ENCODE measurements around the gene NMB. TPM values are rescaled to one million over a fixed set of nuclear protein-coding genes. Genes with fewer than 3 reads are reported as not detected.
"Not testable (repeated sequence)": the region's sequence is repeated elsewhere in the genome, so short reads cannot be mapped to it uniquely, and the experiment has no call there.

Gene NMB
- total RNA-seq, 2 donors from 2014 or later = 6.3 to 8.8 TPM

GRCh38 chr15:84645496-84645895 lies 12.5 kb downstream of the NMB start:
- WGBS, 2 donors = 93% methylated on average over 6 to 10 of the region's 10 CpGs
- peaks cover 8 to 36% of the 10 kb centered on the region in 2 donors for H3K36me3 ChIP-seq (replicated peaks in 1 of 2; ENCODE audit: insufficient read depth in 1 of 2, low read depth in 2 of 2)
- no peak for DNase-seq
- H3K27ac ChIP-seq = no peak overlapping the region
- TF ChIP-seq POLR2A (IDR thresholded peaks at IDR 0.05) (no peak), CTCF (IDR thresholded peaks at IDR 0.05) (no peak)
- H3K4me1 ChIP-seq = peaks cover 5% of the 10 kb centered on the region
- ATAC-seq = no peak
- intact Hi-C loops (cut with DNase I) = loop anchor here (10.0 kb wide), 1 partner anchor 51 kb away; no protein-coding TSS in a partner anchor
- no peaks in the 10 kb centered on the region for H3K27me3 ChIP-seq
- no peaks in the 10 kb centered on the region for H3K9me3 ChIP-seq
- H3K4me3 ChIP-seq = no peak overlapping the region

DNA sequence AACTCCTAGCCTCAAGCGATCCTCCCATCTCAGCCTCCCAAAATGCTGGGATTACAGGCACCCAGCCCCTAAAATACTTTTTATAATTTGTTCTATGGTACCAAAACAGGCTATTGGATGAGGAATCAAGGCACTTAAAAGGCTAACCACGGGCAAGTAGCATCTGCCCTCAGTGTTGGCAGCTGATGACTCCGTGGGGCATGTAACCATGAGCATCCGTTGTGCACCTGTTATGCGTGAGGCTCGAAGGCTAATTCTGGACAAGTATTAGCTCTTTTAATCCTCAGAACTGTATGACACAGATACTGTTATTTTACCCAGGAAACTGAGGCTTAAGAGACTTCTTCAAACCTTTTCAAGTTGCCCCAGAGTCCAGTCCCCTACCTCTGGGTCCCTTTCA lies 14.2 kb downstream of the NMB start:
- Histone ChIP-seq H3K4me1 (no peaks in the 10 kb centered on the region), H3K27me3 (no peaks in the 10 kb centered on the region), H3K4me3 (no peak overlapping the region), H3K36me3 (replicated peaks in 1 of 2; ENCODE audit: insufficient read depth in 1 of 2, low read depth in 2 of 2) (peaks cover 14 to 42% of the 10 kb centered on the region in 2 donors), H3K9me3 (no peaks in the 10 kb centered on the region), H3K27ac (no peak overlapping the region)
- no peak for DNase-seq
- intact Hi-C loops (cut with DNase I) = loop anchor here (10.0 kb wide), 1 partner anchor 49 kb away; no protein-coding TSS in a partner anchor
- 82 to 85% methylated on average over 2 to 6 of the region's 6 CpGs for WGBS, 2 donors
- TF ChIP-seq CTCF (IDR thresholded peaks at IDR 0.05) (no peak), POLR2A (IDR thresholded peaks at IDR 0.05) (no peak)
- ATAC-seq = no peak

DNA sequence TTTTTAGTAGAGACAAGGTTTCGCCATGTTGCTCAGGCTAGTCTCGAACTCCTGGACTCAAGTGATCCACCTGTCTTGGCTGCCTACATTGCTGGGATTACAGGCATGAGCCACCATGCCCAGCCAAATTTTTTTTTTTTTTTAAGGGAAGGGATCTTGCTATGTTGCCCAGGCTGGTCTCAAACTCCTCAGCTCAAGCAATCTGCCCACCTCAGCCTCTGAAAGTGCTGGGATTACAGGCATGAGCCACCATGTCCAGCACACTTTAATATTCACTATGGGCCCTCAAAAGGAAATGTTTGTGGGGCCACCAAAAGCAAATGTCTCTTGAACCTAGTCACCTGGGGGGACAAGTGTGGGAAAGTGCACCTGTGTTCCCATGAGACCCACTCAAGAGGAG lies 15.4 kb downstream of the NMB start:
- not testable (repeated sequence) for DNase-seq, H3K27me3 ChIP-seq, ATAC-seq, H3K4me3 ChIP-seq, H3K9me3 ChIP-seq, H3K4me1 ChIP-seq, H3K27ac ChIP-seq
- peaks cover 14 to 36% of the 10 kb centered on the region in 2 donors for H3K36me3 ChIP-seq (replicated peaks in 1 of 2; ENCODE audit: insufficient read depth in 1 of 2, low read depth in 2 of 2)
- 55 to 64% methylated on average over 2 of the region's 2 CpGs for WGBS, 2 donors
- intact Hi-C loops (cut with DNase I) = loop anchor here (10.0 kb wide), 1 partner anchor 48 kb away; no protein-coding TSS in a partner anchor

DNA sequence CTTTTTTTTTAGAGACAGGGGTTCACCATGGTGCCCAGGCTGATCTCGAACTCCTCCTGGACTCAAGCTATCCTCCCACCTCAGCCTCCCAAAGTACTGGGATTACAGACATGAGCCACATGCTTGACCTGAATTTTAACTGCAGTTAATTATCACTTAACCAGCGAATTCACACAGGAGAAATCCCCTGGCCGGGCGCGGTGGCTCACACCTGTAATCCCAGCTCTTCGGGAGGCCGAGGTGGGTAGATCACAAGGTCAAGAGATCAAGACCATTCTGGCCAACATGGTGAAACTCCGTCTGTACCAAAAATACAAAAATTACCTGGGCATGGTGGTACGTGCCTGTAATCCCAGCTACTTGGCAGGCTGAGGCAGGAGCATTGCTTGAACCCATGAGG lies 16.1 kb downstream of the NMB start:
- H3K4me1 ChIP-seq, DNase-seq, H3K9me3 ChIP-seq, H3K4me3 ChIP-seq, ATAC-seq, H3K27ac ChIP-seq, H3K27me3 ChIP-seq: not testable (repeated sequence)
- 89 to 94% methylated on average over 9 of the region's 9 CpGs for WGBS, 2 donors
- peaks cover 14 to 36% of the 10 kb centered on the region in 2 donors for H3K36me3 ChIP-seq (replicated peaks in 1 of 2; ENCODE audit: insufficient read depth in 1 of 2, low read depth in 2 of 2)
- intact Hi-C loops (cut with DNase I) = loop anchor here (10.0 kb wide), 1 partner anchor 47 kb away; no protein-coding TSS in a partner anchor

GRCh38 chr15:84638103-84638502 lies 19.9 kb downstream of the NMB start:
- TF ChIP-seq CTCF (IDR thresholded peaks at IDR 0.05) (peak in 4 of 7 experiments; percentile 31 to 42 (median 37)), POLR2A (IDR thresholded peaks at IDR 0.05) (no peak)
- DNase-seq (peak in 3 of 4 donors; percentile 25 to 42 (median 33)), ATAC-seq (no peak)
- 51 to 61% methylated on average over 3 of the region's 3 CpGs for WGBS, 2 donors
- Histone ChIP-seq H3K27me3 (no peaks in the 10 kb centered on the region), H3K36me3 (replicated peaks in 1 of 2; ENCODE audit: insufficient read depth in 1 of 2, low read depth in 2 of 2) (peaks cover 7 to 18% of the 10 kb centered on the region in 2 donors), H3K4me3 (no peak overlapping the region), H3K4me1 (peaks cover 25% of the 10 kb centered on the region), H3K27ac (no peak overlapping the region), H3K9me3 (no peaks in the 10 kb centered on the region)
- intact Hi-C loops (cut with DNase I) = no loop called here

GRCh38 chr15:84634228-84634837 lies 23.7 kb downstream of the NMB start:
- TF ChIP-seq CTCF (IDR thresholded peaks at IDR 0.05) = peak in 1 of 7 experiments; percentile 12
- no peak for TF ChIP-seq POLR2A (IDR thresholded peaks at IDR 0.05)
- Histone ChIP-seq H3K4me3 (peak overlapping the region in 1 of 2 donors; percentile 40), H3K9me3 (no peaks in the 10 kb centered on the region), H3K4me1 (peaks cover 47% of the 10 kb centered on the region), H3K27ac (peak overlapping the region; percentile 77 to 95 (median 92)), H3K36me3 (replicated peaks in 1 of 2; ENCODE audit: insufficient read depth in 1 of 2, low read depth in 2 of 2) (no peaks in the 10 kb centered on the region), H3K27me3 (no peaks in the 10 kb centered on the region)
- no peak for ATAC-seq
- DNase-seq = no peak
- 9% methylated on average over 23 of the region's 23 CpGs for WGBS, 2 donors
- intact Hi-C loops (cut with DNase I) = no loop called here
